Dermis microvascular lymphatic vessel endothelial cell (primary cell): ENCODE data around the gene SETBP1. TPM values are rescaled to one million over a fixed set of nuclear protein-coding genes. Genes with fewer than 3 reads are reported as not detected.

Source experiments
- DNase-seq, 2 donors: peaks; one replicate each; pipeline versions ENCODE4 v3.0.0 to v3.0.0-alpha.2; 2010; ENCODE audit warnings: low read depth in 2 of 2
- total RNA-seq: library from RNA; depleted of rRNA; stranded (reverse); fragments of >200 nt; gene quantifications from 2 replicates; pipeline ENCODE4 v1.2.1, GENCODE V29; 2014

SETBP1 gene
- total RNA-seq, 1 donor from 2014 or later: 2.3 TPM

- DNase-seq: no peak
Observed at GRCh38 chr18:45066210-45066609, 385.5 kb downstream of the SETBP1 start.

GRCh38 chr18:45066886-45067285 is 386.2 kb downstream of the SETBP1 start:
- DNase-seq: no peak

- no peak for DNase-seq
Observed at GRCh38 chr18:45068400-45069094, 387.9 kb downstream of the SETBP1 start.

GRCh38 chr18:45069546-45069945 is 388.9 kb downstream of the SETBP1 start:
- DNase-seq: no peak

GRCh38 chr18:45071956-45072355 is 391.3 kb downstream of the SETBP1 start:
- no peak for DNase-seq

GRCh38 chr18:45073556-45073955 is 392.9 kb downstream of the SETBP1 start:
- DNase-seq: no peak

GRCh38 chr18:45081566-45082181 is 401.0 kb downstream of the SETBP1 start:
- no peak for DNase-seq

- no peak for DNase-seq
Observed at GRCh38 chr18:45083226-45083855, 402.7 kb downstream of the SETBP1 start.

GRCh38 chr18:45084206-45084605 is 403.5 kb downstream of the SETBP1 start:
- DNase-seq: no peak

- no peak for DNase-seq
Observed at GRCh38 chr18:45085916-45086624, 405.4 kb downstream of the SETBP1 start.

GRCh38 chr18:45086777-45087176 is 406.1 kb downstream of the SETBP1 start:
- no peak for DNase-seq

GRCh38 chr18:45090526-45091140 is 409.9 kb downstream of the SETBP1 start:
- no peak for DNase-seq

GRCh38 chr18:45100321-45101105 is 419.8 kb downstream of the SETBP1 start:
- DNase-seq: no peak

- DNase-seq: no peak
Observed at GRCh38 chr18:45102126-45102525, 421.4 kb downstream of the SETBP1 start.

GRCh38 chr18:45102863-45103262 is 422.2 kb downstream of the SETBP1 start:
- DNase-seq: no peak

GRCh38 chr18:45103319-45104048 is 422.8 kb downstream of the SETBP1 start:
- DNase-seq: no peak

- no peak for DNase-seq
Observed at GRCh38 chr18:45104049-45104395, 423.3 kb downstream of the SETBP1 start.

- DNase-seq: peak in 1 of 2 donors; percentile 0
Observed at GRCh38 chr18:45106331-45106774, 425.7 kb downstream of the SETBP1 start.

- no peak for DNase-seq
Observed at GRCh38 chr18:45107425-45107824, 426.7 kb downstream of the SETBP1 start.

GRCh38 chr18:45108754-45109153 is 428.1 kb downstream of the SETBP1 start:
- no peak for DNase-seq
